ENCODE results near the gene TRMT44.
"Not testable (repeated sequence)": the region's sequence is repeated elsewhere in the genome, so short reads cannot be mapped to it uniquely, and the experiment has no call there.

TRMT44 gene

GRCh38 chr4:8407316-8407715 lies 33.3 kb upstream of the TRMT44 start:
- DNase-seq, result no peak

DNA sequence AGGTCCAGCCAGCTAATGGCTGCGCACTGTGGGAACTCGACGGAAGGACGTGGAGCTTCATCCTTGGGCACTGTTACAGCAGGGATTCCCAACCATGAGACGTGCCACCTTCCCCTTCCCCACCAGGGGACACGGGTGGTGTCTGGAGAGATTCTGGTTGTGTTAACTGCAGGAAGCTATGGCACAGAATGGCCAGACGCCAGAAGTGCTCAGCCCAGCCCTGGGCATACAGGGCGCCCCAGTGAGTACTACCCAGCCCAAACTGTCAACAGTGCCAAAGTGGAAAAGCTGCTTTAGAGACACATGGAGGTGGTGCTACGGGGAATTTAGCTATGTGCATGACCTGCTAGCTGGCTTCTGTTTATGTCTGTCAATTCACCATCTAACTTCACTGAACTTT lies 32.8 kb upstream of the TRMT44 start:
- DNase-seq, result no peak

- no peak for DNase-seq
These were observed 31.1 kb upstream of the TRMT44 start for GRCh38 chr4:8409264-8410065.

GRCh38 chr4:8410066-8410625 lies 30.4 kb upstream of the TRMT44 start:
- DNase-seq, result no peak

DNA sequence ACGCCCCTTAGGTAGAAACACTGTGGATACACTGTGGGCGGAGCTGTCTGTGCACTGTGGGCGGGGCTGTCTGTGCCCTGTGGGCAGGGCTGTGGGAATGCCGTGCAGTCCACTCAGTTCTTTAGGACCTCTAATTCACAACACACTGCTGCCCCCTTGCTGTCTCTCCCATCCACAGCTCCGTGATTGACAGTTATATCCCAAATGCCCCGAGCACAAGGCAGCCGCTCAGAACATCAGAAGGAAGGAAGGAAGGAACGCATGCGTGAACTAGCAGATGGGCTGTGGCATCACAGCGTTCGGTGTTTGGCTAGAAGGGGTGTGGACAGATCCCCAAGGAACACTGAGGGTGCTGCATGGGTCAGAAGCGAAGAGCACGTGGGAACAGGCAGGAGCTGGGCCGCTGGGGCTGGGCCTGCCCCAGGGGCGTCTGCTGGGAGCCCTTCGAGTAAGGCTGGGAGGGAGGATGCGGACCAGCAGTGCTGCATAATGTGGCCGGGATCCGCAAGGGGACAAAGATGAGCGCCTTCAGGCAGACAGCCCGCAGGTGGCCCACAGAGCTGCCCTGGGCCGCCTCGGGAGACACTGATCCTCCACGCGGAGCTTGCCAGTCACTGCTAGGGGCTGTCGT lies 29.8 kb upstream of the TRMT44 start:
- DNase-seq, result peak; percentile 3

GRCh38 chr4:8411351-8412180 lies 29.0 kb upstream of the TRMT44 start:
- no peak for DNase-seq

DNA sequence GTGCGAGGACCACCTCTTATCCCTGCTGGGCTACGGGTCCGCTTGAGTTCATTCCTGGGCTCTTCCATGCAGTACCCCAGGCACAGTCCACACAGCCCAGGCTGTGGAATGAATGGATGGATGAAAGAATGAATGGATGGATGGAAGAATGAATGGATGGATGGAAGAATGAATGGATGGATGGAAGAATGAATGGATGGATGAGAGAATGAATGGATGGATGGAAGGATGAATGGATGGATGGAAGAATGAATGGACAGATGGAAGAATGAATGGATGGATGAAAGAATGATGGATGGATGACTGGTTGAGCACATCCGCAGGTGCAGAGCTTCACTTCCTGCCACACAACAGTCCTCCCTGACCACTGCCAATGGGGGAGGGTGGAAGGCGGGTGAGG lies 28.3 kb upstream of the TRMT44 start:
- DNase-seq, result no peak

GRCh38 chr4:8414377-8414776 lies 26.2 kb upstream of the TRMT44 start:
- no peak for DNase-seq

DNA sequence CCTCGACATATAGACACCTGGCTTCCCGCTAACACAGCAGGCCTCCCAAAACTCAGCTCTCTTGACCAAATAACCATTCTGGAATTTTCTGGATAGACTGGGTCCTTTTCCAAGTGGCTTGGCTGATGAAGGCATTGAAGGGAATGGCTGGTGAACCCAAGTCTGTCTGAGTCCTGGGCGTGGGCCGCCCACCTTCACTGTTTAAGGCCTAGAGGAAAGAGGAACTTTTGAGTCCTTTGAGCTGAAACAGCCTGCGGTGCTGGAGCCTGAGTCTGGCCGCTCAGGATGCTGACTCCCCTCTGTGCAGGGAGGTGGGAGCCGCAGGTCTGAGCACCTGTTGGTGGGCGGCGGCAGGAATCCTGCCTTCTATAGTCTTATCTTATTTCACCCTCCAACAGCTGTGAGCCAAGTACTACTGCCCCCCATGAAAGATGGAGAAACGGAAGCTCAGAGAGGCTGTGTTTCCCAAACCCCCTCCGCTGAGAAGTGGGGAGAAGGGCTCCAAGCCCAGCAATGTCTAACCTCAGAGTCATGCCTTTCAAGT lies 23.4 kb upstream of the TRMT44 start:
- no peak for DNase-seq

GRCh38 chr4:8419222-8420041 lies 21.1 kb upstream of the TRMT44 start:
- no peak for DNase-seq

- DNase-seq, result not testable (repeated sequence)
These were observed 20.4 kb upstream of the TRMT44 start for GRCh38 chr4:8420151-8420550.

DNA sequence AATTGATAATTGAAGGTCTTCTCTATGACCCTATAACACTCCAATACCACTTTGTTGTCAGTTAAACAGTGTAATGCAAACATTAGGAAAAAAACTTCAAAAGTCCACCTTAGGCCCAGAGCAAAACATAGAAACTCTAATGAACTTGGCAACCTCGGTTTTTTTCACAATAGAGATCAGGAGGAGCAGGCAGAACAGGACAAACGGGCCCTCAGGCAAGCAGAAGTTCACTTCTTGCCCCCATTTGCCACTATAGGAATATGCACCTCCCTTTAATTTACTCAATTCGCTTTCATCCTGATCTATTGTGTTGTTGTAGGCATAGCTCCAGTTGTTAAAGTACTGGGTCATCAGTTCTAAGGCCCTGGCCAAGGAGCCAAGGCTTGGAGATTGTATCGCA lies 18.2 kb upstream of the TRMT44 start:
- no peak for DNase-seq

DNA sequence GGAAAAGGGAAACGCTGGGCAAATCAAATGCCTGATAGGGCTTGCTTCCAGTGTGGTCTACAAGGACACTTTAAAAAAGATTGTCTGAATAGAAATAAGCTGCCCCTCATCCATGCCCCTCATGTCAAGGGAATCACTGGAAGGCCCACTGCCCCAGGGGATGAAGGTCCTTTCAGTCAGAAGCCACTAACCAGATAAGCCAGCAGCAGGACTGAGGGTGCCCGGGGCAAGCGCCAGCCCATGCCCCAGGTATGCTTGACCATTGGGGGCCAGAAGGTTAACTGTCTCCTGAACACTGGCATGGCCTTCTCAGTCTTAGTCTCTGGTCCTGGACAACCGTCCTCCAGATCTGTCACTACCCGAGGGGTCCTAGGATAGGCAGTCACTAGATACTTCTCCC lies 17.8 kb upstream of the TRMT44 start:
- DNase-seq, result no peak

GRCh38 chr4:8427262-8427661 lies 13.3 kb upstream of the TRMT44 start:
- peak; percentile 4 for DNase-seq

- DNase-seq, result no peak
These were observed 12.8 kb upstream of the TRMT44 start for GRCh38 chr4:8427761-8428287.

DNA sequence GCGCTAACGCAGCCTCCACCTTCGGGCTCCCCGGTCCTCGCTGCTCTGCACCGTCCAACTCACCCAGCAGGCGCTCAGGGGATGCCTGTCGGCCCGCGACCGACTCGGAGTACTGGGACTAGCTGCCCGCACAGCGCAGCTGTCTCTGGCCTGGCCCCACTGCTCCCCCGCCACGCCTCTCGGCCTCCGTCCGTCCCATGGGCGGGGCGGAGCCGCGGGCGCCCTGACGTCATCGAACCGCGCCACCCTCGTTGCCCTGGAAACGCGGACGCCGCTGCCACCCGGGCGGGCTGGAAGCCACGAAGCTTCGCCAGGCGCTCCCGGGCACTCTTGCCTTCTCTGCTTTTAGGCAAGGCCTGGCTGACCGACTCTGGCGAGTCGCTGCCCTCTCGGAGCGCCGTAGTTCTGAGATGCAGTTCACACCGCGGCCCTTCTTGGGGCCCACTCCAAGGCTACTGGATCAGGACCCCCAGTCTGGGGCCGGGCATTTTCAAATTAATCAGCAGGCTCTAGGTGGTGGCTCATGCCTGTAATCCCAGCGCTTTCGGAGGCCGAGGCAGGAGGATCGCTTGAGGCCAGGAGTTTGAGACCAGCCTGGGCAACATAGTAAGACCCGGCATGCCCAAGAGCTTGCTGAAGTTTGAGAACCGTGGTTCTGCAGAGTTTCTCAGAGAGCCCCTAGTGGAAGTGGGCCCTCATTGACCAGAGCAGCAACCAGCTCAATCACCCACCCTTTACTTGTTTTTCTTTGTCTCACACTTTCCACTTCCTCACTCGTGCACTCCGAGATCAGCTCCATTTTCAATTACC lies 12.1 kb upstream of the TRMT44 start:
- peak; percentile 75 for DNase-seq

- no peak for DNase-seq
These were observed 9.0 kb upstream of the TRMT44 start for GRCh38 chr4:8431553-8431952.

DNA sequence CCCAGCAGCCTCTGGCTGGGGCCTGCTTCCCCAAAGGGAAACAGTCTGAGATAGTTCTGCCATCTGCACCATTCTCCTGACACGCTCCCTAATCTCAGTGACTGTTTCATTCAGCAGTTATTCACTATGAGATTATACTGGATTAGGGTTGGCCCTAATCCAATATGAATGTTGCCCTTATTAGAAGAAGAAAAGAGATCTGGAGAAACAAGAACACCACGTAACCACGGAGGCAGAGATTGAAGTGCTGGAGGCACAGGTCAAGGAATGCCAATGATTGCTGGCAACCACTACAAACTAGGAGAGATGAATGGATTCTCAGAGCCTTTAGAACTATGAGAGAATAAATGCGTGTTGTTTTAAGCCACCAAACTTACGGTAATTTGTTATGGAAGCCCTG lies 7.4 kb upstream of the TRMT44 start:
- DNase-seq, result no peak

GRCh38 chr4:8434251-8435073 lies 6.1 kb upstream of the TRMT44 start:
- DNase-seq, result no peak

DNA sequence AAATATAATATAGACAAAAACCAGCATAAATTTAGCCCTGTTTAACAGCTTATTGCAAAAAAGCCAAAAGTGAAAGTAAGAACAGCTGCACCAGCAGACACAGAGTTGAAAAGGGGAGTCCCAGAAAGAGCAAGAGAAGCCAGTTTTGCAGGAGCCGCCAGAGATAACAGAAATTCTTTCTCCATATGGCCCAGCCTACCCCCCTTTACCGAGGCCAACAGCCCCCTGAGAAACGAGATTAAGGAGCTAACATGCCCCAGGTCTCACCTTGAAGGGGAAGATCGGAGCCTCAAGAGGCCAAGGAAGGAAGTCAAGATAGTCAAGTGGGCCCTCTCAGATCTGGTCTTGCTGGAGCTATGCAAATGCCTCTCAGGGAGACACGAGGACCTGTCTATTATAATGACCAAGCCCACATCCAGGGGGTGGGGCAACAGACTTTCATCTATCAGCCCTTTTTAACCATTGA lies 4.9 kb upstream of the TRMT44 start:
- DNase-seq, result no peak
